ENCODE measurements around the gene PARVA.

GRCh38 chr11:12434325-12434654, 56.9 kb downstream of the PARVA start:
- no peak for TF ChIP-seq NFIC (IDR thresholded peaks at IDR 0.05)
- TF ChIP-seq USF1 (IDR thresholded peaks at IDR 0.05), result no peak
- TF ChIP-seq EP300 (IDR thresholded peaks at IDR 0.05; ENCODE audit: borderline replicate concordance), result no peak
- TF ChIP-seq REST (IDR thresholded peaks at IDR 0.05; ENCODE audit: low read depth), result no peak
- TF ChIP-seq EGR1 (IDR thresholded peaks at IDR 0.05), result no peak
- no peak for TF ChIP-seq RAD21 (IDR thresholded peaks at IDR 0.05; ENCODE audit: low read depth)
- no peak for TF ChIP-seq TAF1 (IDR thresholded peaks at IDR 0.05; ENCODE audit: low read depth)
- TF ChIP-seq MAX (IDR thresholded peaks at IDR 0.05), result no peak
- no peak for TF ChIP-seq CEBPB (IDR thresholded peaks at IDR 0.05)
- no peak for TF ChIP-seq YY1 (IDR thresholded peaks at IDR 0.05; ENCODE audit: low read depth)

Data from Ishikawa (cell line).